GM19455 (cell line): ENCODE results near the gene RIPK1.

ENCODE experiments used
- ATAC-seq: cut with Tn5 transposase; IDR thresholded peaks from one replicate; pipeline ENCODE4 v1.9.1; 2021; ENCODE audit not compliant: unreplicated experiment

RIPK1 gene

DNA sequence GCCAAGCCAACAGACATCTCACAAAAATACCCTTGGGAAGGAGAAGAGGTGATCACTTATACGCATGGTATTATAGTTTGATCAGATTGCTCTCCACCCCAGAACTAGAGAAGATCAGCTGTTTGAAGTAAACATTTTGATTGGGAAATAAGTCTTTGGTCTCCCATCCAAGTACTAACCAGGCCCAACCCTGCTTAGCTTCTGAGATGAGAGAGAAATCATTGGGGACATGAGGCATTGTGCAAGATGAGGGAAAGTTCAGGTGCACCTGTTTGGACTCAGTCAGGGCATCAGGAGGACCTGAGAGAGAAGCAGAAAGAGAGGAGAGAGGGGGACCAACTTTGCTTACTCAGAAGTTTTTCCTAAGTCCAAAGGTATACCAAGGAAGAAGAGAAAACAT lies 11.4 kb downstream of the RIPK1 start:
- no peak for ATAC-seq

DNA sequence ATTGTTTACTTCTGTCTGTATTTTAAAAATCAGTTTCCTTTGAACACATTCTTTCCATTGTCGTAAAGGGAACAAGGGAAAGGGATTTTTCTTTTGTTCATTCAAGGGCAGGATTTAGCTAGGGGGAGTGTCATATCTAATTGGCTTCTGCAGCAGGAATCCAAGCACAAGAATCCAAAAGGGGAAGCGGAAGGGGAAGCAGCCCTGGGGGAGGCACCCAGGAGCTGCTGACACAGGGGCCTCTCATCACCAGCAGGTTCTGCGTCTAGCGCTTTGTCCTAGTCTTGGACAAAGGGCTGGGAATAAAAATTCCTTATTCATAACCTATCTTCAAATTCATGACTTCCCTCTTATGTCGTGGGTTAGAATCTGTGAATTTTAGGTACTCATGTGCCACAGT lies 13.7 kb downstream of the RIPK1 start:
- no peak for ATAC-seq

DNA sequence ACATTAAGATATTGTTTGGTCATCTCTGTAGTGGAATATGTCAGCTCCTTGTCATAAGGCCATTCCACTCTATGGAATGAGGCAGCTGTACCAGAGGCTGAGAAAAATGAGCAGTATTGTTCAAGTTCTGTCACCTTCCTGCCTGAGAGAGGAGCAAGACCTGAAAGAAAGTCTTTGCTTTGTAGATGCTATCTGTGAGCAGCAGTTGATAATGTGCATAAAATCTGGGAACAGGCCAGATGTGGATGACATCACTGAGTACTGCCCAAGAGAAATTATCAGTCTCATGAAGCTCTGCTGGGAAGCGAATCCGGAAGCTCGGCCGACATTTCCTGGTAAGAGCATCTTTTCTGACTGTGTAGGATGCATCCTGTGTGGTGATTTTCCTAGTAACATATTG lies 16.8 kb downstream of the RIPK1 start:
- no peak for ATAC-seq

DNA sequence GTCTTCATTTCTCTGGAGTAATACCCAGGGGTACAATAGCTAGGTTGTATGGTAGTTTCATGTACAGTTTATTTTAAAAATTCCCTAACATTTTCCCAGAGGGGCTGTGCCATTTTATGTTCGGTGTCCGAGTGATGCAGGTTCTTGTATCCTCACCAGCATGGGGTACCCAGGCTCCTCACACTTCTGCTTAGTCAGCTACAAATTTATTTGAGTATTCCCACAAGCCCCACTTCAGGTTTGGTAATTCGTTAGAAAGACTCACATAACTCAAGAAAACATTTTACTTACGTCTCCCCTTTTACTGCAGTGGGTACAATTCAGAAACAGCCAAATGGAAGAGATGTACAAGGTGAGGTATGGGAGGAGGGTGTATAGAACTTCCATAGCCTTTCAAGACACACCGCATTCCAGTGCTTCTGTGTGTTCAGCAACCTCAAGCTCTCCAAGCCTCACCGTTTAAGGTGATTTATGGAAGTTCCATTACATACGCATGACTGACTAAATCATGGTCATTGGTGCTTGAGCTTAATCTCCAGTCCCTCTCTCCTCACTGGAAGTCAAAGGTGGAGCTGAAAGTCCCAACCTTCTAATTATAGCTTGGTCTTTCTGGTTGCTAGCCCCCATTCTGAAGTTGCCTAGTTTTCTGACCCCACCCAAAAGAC lies 18.1 kb downstream of the RIPK1 start:
- ATAC-seq, result no peak

DNA sequence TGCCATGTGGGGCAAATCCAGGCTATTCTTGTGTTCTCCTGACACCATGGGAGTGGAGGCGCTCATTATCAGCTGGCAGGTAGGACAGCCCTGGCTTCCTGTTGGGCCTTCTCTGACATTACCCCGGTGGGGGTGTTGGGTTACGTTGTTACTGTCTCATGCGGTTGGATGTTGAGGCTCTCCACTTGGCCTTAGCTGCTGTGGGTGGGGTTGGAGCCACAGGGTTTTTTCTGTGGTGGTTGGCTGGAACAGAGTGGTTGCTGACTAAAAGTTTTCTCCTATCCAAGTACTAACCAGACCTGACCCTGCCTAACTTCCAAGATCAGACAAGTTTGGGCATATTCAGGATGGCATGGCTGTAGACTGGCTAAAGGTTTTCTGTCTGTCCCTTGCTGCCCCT lies 20.2 kb downstream of the RIPK1 start:
- no peak for ATAC-seq

DNA sequence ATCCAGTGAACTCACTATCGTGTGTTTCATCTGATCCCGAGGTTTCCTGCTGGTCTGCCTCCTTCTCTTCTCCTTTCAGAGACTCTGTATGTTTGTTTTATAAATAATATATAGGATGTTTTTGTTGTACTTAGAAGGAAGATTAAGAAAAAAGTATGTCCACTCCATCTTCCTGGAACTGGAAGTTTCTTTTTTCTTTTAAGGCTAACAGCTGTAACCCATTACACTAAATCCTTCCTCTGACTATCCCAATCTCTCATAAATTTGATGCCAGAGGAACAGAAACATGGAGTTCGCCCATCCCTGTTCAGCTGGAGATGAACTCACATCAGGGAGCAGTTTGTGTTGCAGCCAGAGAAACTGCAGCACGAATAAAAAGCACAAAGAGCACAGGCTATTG lies 20.7 kb downstream of the RIPK1 start:
- ATAC-seq, result no peak

DNA sequence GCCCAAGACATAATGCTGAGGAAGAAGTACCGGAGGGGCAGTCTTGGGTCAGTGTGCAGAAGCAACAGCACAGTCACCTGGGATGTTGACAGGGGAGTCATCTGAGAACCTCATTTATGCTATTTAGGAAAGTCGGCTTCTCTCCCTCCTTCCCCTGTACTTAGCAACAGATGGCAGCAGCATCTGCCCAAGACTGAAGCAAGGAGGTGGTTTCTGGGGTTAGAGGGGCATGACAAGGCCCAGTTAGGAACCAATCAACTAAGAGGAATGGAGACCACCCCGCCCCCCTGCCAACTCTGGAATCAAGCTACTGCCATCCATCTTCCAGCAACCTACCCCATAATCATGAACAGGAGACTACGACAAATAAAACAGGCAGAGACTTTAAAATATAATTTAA lies 21.7 kb downstream of the RIPK1 start:
- ATAC-seq, result no peak

DNA sequence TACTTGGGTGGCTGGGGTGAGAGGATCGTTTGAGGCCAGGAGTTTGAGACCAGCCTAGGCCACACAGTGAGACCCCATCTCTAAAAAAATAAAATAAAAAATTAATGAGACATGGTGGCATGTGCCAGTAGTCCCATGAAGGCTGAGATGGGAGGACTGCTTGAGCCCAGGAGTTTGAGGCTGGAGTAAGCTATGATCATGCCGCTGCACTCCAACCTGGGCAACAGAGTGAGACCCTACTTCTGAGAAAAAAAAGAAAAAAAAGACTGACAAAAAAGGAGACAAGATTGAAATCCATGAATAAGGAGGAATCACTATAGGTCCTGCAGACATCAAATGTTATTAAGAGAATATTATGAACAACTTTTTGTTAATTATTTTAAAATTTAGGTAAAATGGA lies 26.5 kb downstream of the RIPK1 start:
- ATAC-seq, result no peak

DNA sequence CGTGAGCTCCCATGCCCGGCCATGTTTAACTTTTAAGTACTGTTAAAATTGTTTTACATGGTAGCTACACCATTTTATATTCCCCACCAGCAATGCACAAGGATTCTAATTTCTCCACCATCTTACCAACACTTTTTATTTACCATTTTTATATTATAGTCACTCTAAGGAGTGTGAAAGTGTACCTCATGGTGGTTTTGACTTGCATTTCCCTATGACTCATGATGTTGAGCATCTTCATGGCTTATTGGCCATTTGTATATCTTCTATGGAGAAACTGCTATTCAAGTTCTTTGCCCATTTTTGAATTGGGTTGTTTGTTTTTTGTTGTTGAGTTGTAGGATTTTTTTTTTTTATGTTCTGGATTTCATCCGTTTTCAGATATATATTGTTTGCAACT lies 34.6 kb downstream of the RIPK1 start:
- ATAC-seq, result no peak

DNA sequence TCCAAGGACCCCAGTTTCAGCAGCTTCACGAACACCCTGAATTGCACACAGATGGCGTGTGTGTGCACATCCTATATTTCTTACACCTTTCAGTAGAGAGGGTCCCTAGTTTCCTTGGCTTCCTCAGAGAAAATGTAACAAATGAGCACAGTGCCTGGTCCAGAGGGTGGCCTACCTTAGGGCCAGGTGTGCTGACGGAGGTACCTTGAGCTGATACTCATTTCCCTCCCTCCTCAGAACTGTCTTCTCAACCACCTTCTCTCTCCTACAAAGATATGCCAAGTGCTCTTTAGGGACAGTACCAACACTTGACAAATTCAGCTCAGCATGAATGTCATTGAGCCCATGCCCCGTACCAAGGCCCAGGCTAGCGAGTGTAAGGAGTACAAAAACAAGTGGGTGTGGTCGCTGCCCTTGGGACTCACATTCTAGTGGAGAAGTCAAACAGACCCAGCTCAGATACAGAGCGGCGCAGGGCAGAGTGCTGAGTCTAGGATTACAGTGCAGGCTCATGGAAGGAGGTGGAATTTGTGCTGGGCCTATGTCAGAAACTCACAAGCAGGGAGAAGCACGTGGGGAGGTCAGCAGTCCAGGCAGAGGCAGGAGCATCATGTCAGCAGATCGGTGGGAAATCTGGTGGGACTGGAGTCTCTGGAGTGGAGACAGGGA lies 40.6 kb downstream of the RIPK1 start:
- no peak for ATAC-seq

DNA sequence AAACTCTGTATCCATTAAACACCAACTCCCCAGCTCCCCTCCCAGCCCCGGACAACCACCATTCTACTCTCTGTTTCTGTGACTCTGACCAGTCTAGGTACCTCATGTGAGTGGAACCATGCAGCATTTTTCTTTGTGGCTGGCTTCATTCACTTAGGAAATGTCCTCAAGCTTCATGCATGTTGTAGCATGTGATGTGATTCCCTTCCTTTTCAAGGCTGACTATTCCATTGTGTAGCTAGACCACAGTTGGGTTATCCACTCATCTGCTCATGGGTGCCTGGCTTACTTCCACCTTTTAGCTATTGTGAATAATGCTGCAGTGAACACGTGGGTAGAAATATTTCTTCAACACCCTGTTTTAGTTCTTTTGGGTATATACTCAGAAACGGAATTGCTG lies 41.5 kb downstream of the RIPK1 start:
- ATAC-seq, result no peak

DNA sequence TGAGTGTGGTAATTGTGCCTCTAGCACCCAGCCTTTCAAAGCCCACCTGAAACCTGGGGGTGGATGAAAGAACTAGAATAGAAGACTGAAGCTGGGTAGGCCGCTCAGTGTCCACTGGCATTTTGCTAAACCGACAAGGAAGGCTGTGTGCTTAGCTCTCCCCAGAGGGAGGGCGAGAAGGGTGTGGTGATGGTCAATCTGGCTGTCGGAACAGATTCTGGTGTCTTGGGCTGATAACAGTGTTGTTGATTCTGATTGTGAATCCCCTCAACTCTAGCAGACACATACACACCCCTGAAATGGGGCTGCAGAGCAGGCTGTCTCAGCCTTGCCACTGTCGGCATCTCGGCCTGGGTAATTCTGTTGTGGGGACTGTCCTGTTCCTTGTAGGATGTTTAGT lies 46.1 kb downstream of the RIPK1 start:
- no peak for ATAC-seq

DNA sequence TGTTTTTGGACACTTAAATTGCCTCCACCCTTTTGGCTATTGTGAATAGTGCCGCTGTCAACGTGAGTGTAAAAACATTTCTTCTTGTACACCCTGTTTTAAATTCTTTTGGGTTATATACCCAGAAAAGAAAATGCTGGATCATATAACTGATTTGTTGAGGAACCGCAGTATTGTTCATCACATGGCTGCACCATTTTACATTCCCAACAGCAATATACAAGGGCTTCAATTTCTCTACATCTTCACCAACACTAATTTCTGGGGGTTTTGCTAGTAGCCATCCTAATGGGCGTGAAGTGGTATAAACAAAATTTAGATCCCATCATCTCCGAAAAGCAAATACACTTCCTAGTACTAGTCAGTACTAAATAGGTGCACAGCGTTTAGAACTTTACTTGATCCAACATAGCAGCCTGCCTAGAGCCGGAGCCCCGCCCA lies 49.6 kb downstream of the RIPK1 start:
- ATAC-seq, result peak; percentile 2

DNA sequence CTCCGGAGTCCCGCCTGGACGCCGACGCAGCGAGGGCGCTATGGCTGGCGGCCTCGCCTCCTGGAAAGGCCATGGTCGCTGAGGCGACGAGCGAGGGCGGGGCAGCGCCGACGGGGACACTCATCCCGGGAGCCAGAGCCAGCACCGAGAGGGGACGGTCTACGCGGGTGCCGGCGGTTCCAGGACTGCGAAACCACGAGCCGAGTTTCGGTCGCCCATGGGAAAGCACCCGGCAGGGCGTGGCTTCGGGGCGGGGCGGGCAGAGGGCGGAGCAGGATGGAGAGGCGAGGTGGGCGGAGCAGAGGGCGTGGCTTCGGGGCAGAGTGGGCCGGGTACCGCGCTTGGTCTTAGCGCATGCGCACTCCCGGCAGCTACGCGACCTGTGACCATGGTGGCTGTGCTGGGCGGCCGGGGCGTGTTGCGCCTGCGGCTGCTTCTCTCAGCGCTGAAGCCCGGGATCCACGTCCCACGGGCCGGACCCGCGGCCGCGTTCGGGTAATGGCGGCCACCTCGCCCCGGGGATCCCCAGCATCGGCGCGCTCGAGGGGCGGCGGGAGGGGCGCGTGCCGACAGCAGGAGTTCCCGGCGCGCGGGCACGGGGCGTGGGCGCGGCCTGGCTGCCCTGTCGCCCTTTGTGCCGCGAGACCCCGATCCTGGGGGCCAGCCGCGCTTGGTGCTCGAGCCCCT lies 50.2 kb downstream of the RIPK1 start, which contains the start of gene BPHL:
BPHL (plus strand) TSS at position 359 of the 687 bp plus-strand sequence; CDS start at position 389, 30 bp downstream.
- peak; percentile 92 for ATAC-seq

DNA sequence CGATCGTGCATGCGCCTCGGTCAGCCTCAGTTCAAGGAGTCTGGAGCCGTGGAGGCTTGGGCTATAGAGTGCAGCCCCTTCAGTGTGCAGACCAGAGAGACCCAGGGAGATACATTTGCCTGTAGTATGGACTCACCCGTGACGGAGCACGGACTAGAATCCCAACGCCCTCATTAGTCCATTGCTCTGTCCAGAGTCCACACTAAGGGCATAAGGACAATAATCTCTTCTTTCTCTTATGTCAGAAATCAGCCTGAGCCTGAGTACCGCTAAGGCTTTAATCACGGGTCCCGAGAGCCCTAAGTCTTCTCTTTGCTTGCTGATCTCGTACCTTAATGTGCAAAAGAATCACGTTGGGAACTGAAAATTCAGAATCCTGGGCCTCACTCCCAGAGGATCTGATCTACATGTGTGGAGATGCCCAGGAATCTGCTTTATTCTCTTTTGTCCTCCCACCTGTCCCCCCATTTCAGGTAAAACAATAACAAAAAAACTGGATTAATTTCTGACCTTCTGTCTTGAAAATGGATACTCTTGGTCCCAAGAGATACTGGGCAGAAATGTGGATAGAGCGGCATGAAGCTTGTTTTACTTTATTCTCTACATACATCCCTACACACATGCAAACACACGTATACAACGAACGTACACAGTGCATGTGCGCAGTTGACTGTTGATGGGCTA lies 50.9 kb downstream of the RIPK1 start:
- ATAC-seq, result peak; percentile 40

DNA sequence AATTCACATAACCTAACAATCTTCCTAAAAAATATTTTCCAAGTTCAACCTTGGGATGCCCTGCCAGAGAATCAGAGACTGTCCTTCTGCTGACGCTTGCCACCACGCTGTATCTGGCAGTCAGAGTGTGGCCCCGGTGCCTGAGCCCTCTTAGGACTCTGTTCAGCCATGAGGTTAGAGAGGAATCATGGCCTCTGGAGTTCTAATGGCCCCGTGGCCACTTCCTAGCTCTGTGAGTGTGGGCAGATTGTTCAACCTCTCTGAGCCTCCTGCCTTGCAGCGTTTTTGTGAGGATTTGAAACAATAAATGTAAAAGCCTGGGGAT lies 52.4 kb downstream of the RIPK1 start:
- no peak for ATAC-seq

DNA sequence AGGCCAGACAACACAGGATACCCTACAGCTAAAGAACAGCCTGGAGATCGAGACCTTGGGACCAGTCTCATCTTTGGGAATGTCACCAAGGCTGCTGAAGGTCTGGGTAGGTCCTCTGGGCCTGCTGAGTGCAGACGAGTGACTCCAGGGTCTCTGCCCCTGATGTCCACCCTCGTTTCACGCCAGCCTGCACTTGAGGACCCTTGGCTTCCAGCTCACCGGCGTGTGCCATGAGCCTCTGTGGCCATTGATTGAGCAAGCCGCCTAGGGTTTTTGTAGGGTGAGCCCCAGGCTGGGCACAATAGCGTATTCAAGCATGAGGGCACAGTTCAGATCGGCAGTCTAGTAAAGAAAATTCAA lies 54.5 kb downstream of the RIPK1 start:
- ATAC-seq, result no peak

DNA sequence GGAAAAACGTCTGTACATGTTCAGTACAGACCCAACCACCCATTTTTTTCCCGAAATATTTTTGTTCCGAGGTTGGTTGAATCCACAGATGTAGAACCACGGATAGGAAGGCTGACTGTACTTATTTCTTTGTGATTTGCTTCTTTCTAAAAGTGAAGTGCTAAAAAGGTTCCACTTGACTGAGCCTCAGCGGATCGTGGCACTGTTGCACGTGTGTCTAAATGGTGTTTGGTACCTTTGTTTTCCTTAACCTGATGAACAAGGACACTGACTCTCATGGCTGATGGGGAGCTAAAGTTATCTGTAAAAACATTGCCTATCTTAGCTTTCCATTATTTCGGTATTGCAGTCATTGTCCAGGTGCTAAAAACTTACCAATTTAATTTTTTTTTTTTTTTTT lies 56.4 kb downstream of the RIPK1 start:
- ATAC-seq, result no peak

DNA sequence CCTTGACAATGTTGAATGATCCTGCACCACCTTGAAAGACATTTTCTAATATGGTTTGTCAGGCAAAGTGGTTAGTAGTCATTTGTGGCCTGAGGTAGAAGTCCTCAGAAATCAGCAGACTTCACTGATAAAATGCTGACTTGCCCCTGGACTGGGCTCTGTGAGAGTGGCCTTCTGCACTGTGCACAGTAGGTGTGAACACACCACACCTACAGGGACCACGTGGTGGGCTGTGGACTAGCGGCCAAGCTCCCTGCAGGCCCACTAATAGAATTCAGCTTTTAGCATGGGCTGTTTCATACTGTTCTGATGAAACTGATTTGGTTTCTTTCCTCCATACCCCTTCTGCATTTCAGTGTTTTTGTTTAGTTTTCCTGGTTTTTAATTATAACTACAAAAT lies 57.5 kb downstream of the RIPK1 start:
- no peak for ATAC-seq

DNA sequence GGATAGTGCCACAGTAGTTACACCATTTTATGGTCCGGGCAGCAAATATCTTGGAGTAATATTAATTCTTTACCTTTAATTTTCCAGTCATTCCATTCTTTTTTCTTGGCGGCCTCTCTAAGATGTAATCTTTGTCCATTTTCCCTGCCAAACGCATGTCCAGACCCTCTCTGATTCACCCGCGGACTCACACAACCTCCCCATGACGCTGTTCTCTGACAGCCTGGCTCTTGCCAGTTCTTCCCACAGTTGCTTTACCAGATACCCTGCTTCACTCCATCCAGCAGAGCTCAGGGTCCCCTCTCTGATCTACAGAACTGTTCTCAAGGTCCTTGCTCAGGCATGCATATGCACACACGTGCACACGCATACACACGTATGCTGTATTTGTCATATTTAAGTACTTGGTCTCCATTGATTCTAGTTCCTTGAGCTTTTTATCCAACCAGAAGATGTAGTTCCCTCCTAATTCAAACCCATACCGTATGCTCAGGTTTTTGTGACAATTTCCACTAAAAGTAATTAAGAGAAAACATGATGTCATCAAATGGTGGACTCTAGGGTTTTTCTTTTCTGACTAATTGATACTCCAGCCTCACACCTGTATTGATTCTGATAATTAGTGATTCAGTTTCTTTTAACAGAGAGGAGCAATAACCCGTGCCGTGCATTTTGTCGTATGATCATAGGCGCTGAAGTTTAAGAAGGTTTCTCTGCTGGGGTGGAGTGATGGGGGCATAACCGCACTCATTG lies 60.2 kb downstream of the RIPK1 start:
- no peak for ATAC-seq

DNA sequence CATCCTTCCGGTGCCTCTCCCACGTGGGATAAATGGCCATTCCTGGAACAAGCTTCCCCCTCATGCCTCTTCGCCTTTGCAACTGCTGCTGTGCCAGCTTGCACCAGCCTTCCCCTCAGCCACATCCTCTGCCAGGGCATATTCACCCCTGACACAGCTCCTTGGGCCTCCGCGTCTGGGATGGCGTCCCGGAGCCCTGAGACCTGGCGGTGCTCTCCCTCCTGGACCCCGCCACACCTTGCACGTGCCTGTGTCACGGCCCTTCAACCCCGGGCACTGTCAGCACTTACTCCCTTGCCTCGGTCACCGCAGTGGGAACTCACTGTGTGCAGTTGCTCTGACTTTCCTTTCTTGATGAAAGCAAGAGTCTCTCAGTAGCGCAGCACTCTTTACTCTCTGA lies 63.4 kb downstream of the RIPK1 start:
- no peak for ATAC-seq
